IMR-90 (cell line): Measurements from ENCODE around the gene ATP5ME. TPM values are rescaled to one million over a fixed set of nuclear protein-coding genes. Genes with fewer than 3 reads are reported as not detected.

ENCODE experiments used
- ATAC-seq: fragments of 200-7000 bp; cut with Tn5 transposase; 2 replicates; pipeline ENCODE4 v1.9.1; 2020; ENCODE audit warnings: low read depth, mild to moderate bottlenecking, moderate library complexity
- BruUV-seq: library from RNA; stranded (reverse); fragments of 400-500 nt; replicated peaks from 2 replicates; lab custom pipeline; 2021; lab: Mats Ljungman, UMichigan
- CTCF ChIA-PET: fragments of 300-600 bp; formaldehyde crosslinking; extraction: SDS; loops from one replicate; lab custom pipeline; 2021; ENCODE audit warnings: antibody characterized with exemption; lab: Yijun Ruan, JAX
- POLR2A ChIA-PET: fragments of 300-600 bp; sonication (Branson Sonifier 250); formaldehyde crosslinking; loops from one replicate; lab custom pipeline; 2022; ENCODE audit warnings: antibody characterized with exemption; ENCODE audit not compliant: unreplicated experiment; lab: Charles Lee
- DNase-seq: peaks from one replicate; pipeline ENCODE4 v3.0.0; 2013
- H2AFZ ChIP-seq: replicated peaks from 2 replicates; pipeline ENCODE3; 2013; ENCODE audit warnings: low read length, mild to moderate bottlenecking; ENCODE audit not compliant: poor library complexity
- H2AK5ac ChIP-seq: 2 replicates; pipeline ENCODE4 v1.6.1; 2013; ENCODE audit warnings: low read depth, low read length, inconsistent platforms
- H2AK9ac ChIP-seq: replicated peaks from 2 replicates; pipeline ENCODE3; 2013; ENCODE audit warnings: mild to moderate bottlenecking, low read depth, low read length, moderate library complexity; ENCODE audit not compliant: poor library complexity
- H2BK120ac ChIP-seq: 2 replicates; pipeline ENCODE4 v1.6.1; 2013; ENCODE audit warnings: low read depth, low read length, inconsistent platforms
- H2BK15ac ChIP-seq: 3 replicates; pipeline ENCODE4 v1.6.1; 2013; ENCODE audit warnings: low read depth, low read length, inconsistent platforms
- H2BK20ac ChIP-seq: 2 replicates; pipeline ENCODE4 v1.6.1; 2013; ENCODE audit warnings: low read depth, mild to moderate bottlenecking, inconsistent platforms, low read length, moderate library complexity
- H2BK5ac ChIP-seq: 2 replicates; pipeline ENCODE4 v1.6.1; 2013; ENCODE audit warnings: mild to moderate bottlenecking, low read depth, low read length, inconsistent platforms; ENCODE audit not compliant: poor library complexity, severe bottlenecking
- H3K14ac ChIP-seq: replicated peaks from 2 replicates; pipeline ENCODE4 v1.6.1; 2013; ENCODE audit warnings: low read depth, low read length, inconsistent platforms
- H3K18ac ChIP-seq: 2 replicates; pipeline ENCODE4 v1.6.1; 2013; ENCODE audit warnings: low read depth, low read length, control low read depth
- H3K23ac ChIP-seq: 2 replicates; pipeline ENCODE4 v1.6.1; 2013; ENCODE audit warnings: low read depth, low read length, inconsistent platforms
- H3K27ac ChIP-seq: 2 replicates; pipeline ENCODE4 v1.5.1; 2013; ENCODE audit warnings: mild to moderate bottlenecking, control low read depth, low read length; ENCODE audit not compliant: insufficient read depth
- H3K27me3 ChIP-seq: 2 replicates; pipeline ENCODE4 v1.6.1; 2013; ENCODE audit warnings: low read length; ENCODE audit not compliant: control insufficient read depth, insufficient read depth
- H3K36me3 ChIP-seq: 2 replicates; pipeline ENCODE4 v1.6.1; 2013; ENCODE audit warnings: low read length, mixed read lengths; ENCODE audit not compliant: control insufficient read depth, insufficient read depth
- H3K4ac ChIP-seq: 2 replicates; pipeline ENCODE4 v1.6.1; 2013; ENCODE audit warnings: low read depth, low read length, inconsistent platforms
- H3K4me1 ChIP-seq: 2 replicates; pipeline ENCODE4 v1.6.1; 2013; ENCODE audit warnings: low read length, mixed read lengths; ENCODE audit not compliant: control insufficient read depth, insufficient read depth
- H3K4me2 ChIP-seq: 2 replicates; pipeline ENCODE4 v1.6.1; 2013; ENCODE audit warnings: low read depth, mild to moderate bottlenecking, control low read depth, low read length, moderate library complexity
- H3K4me3 ChIP-seq: 2 replicates; pipeline ENCODE4 v1.5.1; 2013; ENCODE audit warnings: low read depth, mild to moderate bottlenecking, control low read depth, low read length, moderate library complexity; ENCODE audit not compliant: insufficient read depth
- H3K56ac ChIP-seq: 2 replicates; pipeline ENCODE4 v1.6.1; 2013; ENCODE audit warnings: low read length, inconsistent platforms; ENCODE audit not compliant: insufficient read depth; ENCODE audit errors: extremely low read depth
- H3K79me1 ChIP-seq, 2 experiments: 2 replicates each; pipeline ENCODE4 v1.6.1; 2013; ENCODE audit warnings: low read length in 2 of 2, inconsistent platforms in 1 of 2, low read depth in 1 of 2
- H3K9ac ChIP-seq: 2 replicates; pipeline ENCODE4 v1.6.1; 2013; ENCODE audit warnings: low read depth, low read length, control low read depth
- H3K9me1 ChIP-seq: 2 replicates; pipeline ENCODE4 v1.6.1; 2013; ENCODE audit warnings: low read length, inconsistent platforms; ENCODE audit not compliant: insufficient read depth
- H3K9me3 ChIP-seq: 2 replicates; pipeline ENCODE4 v1.6.1; 2013; ENCODE audit warnings: low read length; ENCODE audit not compliant: control insufficient read depth, insufficient read depth
- H4K20me1 ChIP-seq: 2 replicates; pipeline ENCODE4 v1.6.1; 2013; ENCODE audit warnings: low read length, inconsistent platforms; ENCODE audit not compliant: insufficient read depth
- H4K5ac ChIP-seq: 2 replicates; pipeline ENCODE4 v1.6.1; 2013; ENCODE audit warnings: mild to moderate bottlenecking, low read depth, low read length, control low read depth
- H4K8ac ChIP-seq, 2 experiments: 2 replicates each; pipeline ENCODE4 v1.6.1; 2013; ENCODE audit warnings: low read depth in 2 of 2, low read length in 2 of 2, control low read depth in 1 of 2, inconsistent platforms in 1 of 2
- H4K91ac ChIP-seq: 2 replicates; pipeline ENCODE4 v1.6.1; 2013; ENCODE audit warnings: low read depth, low read length, inconsistent platforms; ENCODE audit not compliant: insufficient read depth
- MAFK ChIP-seq: IDR thresholded peaks from 2 replicates; pipeline ENCODE4 v1.6.1; 2012; ENCODE audit warnings: low read depth, low read length, improper control_type of control experiment
- MAZ ChIP-seq: IDR thresholded peaks from 2 replicates; pipeline ENCODE4 v1.6.1; 2012; ENCODE audit warnings: low read depth, mild to moderate bottlenecking, low read length, improper control_type of control experiment, moderate library complexity, borderline replicate concordance
- MXI1 ChIP-seq: IDR thresholded peaks from 2 replicates; pipeline ENCODE4 v1.6.1; 2012; ENCODE audit warnings: low read depth, mild to moderate bottlenecking, low read length, moderate library complexity, borderline replicate concordance
- RAD21 ChIP-seq: IDR thresholded peaks from 2 replicates; pipeline ENCODE4 v1.6.1; 2012; ENCODE audit warnings: low read length, improper control_type of control experiment
- RFX5 ChIP-seq: IDR thresholded peaks from 2 replicates; pipeline ENCODE4 v1.8.0; 2012; ENCODE audit warnings: low read depth, mild to moderate bottlenecking, low read length, moderate library complexity
- SMC3 ChIP-seq: fragments of 150-350 bp; IDR thresholded peaks from 2 replicates; pipeline ENCODE4 v1.6.1; 2016; ENCODE audit warnings: low read depth, mild to moderate bottlenecking, antibody characterized with exemption, low read length, moderate library complexity
- WGBS, 2 experiments: methylation state at CpG; one replicate each; pipeline versions ENCODE4 v1.1.5 to v1.1.7; 2013; ENCODE audit warnings: missing lambda C conversion rate in 2 of 2; ENCODE audit not compliant: insufficient read length in 1 of 2; ENCODE audit errors: extremely low coverage in 2 of 2; 5-methylcytosine and 5-hydroxymethylcytosine counted together
- dilution Hi-C: fragments of 300-500 bp; cut with HindIII; formaldehyde crosslinking; loops from one replicate; pipeline ENCODE4 v1.14.3; 2018; ENCODE audit warnings: low sequenced_read_pairs; ENCODE audit not compliant: unreplicated experiment
- in situ Hi-C: fragments of 300-500 bp; cut with MboI; formaldehyde crosslinking; loops from 3 replicates; pipeline ENCODE4 v1.14.3; 2019; ENCODE audit warnings: low sequenced_read_pairs, inconsistent platforms, mixed read lengths
- intact Hi-C: fragments of 100-400 bp; cut with micrococcal nuclease; formaldehyde crosslinking; loops from 2 replicates; pipeline ENCODE4 v1.10.0; 2022
- polyA plus RNA-seq, 3 experiments: library from polyadenylated mRNA; depleted of rRNA; stranded (reverse); fragments of >200 nt; gene quantifications; 2 replicates each; pipeline ENCODE4 v1.2.3, GENCODE V29; 2012; ENCODE audit warnings: low replicate concordance in 1 of 3
- total RNA-seq: library from RNA; depleted of rRNA; stranded (reverse); fragments of >200 nt; gene quantifications from 2 replicates; pipeline ENCODE4 v1.2.3, GENCODE V29; 2012

ATP5ME gene
- total and polyA plus RNA-seq, 2 of the 4 experiments (the other 2 are of a cell fraction) = 39.3 to 603 TPM

DNA sequence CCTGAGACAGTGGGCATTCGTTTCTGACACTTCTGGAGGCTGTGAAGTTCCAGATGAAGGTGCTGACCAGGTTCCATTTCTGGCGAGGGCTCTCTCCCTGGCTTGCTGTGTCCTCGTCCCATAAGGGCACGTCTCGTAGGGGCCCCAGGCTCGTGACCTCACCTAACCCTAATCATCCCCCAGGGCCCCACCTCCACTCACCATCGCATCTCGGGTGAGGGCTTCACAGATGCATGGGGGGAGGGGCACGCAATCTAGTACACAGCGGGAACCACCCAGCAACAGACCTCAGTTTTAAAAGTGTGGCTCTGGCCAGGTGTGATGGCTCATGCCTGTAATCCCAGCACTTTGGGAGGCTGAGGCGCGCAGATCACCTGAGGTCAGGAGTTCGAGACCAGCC, 26.6 kb downstream of the ATP5ME start:
- Histone ChIP-seq H3K27ac (no peak overlapping the region), H3K9me1 (no peaks in the 10 kb centered on the region), H3K56ac (no peak overlapping the region), H2AK5ac (no peak overlapping the region), H3K9me3 (peaks cover 3% of the 10 kb centered on the region), H2AFZ (no peak overlapping the region), H3K4me1 (no peaks in the 10 kb centered on the region), H4K91ac (no peak overlapping the region), H4K20me1 (no peaks in the 10 kb centered on the region), H3K27me3 (peaks cover 11% of the 10 kb centered on the region; the same call in 1 of the 2 replicates), H2BK20ac (no peak overlapping the region), H3K4me2 (no peak overlapping the region), H3K14ac (no peak overlapping the region), H3K4ac (no peak overlapping the region), H2BK5ac (no peak overlapping the region), H3K79me1 (no peaks in the 10 kb centered on the region), H4K5ac (no peak overlapping the region), H4K8ac (no peak overlapping the region), H2AK9ac (no peak overlapping the region), H2BK15ac (no peak overlapping the region), H3K9ac (no peak overlapping the region), H2BK120ac (no peak overlapping the region), H3K23ac (no peak overlapping the region), H3K18ac (no peak overlapping the region), H3K36me3 (no peaks in the 10 kb centered on the region), H3K4me3 (no peak overlapping the region)
- ChIA-PET CTCF (no interaction called here), POLR2A (no interaction called here)
- WGBS, 2 experiments = 57% methylated on average over 1 of the region's 13 CpGs; no CpG with 5 or more reads in 1 of the 2 experiments
- ATAC-seq (no peak), DNase-seq (no peak)
- in situ Hi-C loops (no loop called here), intact Hi-C loops (no loop called here), dilution Hi-C loops (no loop called here)
- BruUV-seq = no TSS peak
- TF ChIP-seq MAZ (no peak), RFX5 (no peak), RAD21 (no peak), SMC3 (no peak), MXI1 (no peak), MAFK (no peak)
